B cell (primary cell): ENCODE results near the gene TSTD1. TPM values are rescaled to one million over a fixed set of nuclear protein-coding genes. Genes with fewer than 3 reads are reported as not detected.
"Not testable (repeated sequence)": the region's sequence is repeated elsewhere in the genome, so short reads cannot be mapped to it uniquely, and the experiment has no call there.

Experiments used
- ATAC-seq: fragments of 200-7000 bp; cut with Tn5 transposase; one replicate; pipeline ENCODE4 v1.10.0; 2021; ENCODE audit warnings: low read depth, mild to moderate bottlenecking, moderate number of reproducible peaks, moderate library complexity
- CTCF ChIA-PET: fragments of 350-600 bp; sonication (Branson Sonifier 250); formaldehyde crosslinking; loops from one replicate; lab custom pipeline; 2021; ENCODE audit warnings: antibody characterized with exemption, inconsistent platforms; lab: Charles Lee
- POLR2A ChIA-PET: fragments of 350-600 bp; sonication (Branson Sonifier 250); formaldehyde crosslinking; loops from one replicate; lab custom pipeline; 2021; ENCODE audit warnings: antibody characterized with exemption; lab: Charles Lee
- DNase-seq: peaks from one replicate; pipeline ENCODE4 v3.0.0; 2013
- H2AFZ ChIP-seq: 2 replicates; pipeline ENCODE4 v1.6.1; 2012; ENCODE audit warnings: mild to moderate bottlenecking, low read depth, low read length; ENCODE audit not compliant: insufficient read depth, poor library complexity, severe bottlenecking
- H3K27ac ChIP-seq, 2 donors: 1 replicate in 1 of 2; 2 replicates in 1 of 2; pipeline ENCODE4 v1.5.1; 2012 to 2013; ENCODE audit warnings: low read length in 2 of 2, mild to moderate bottlenecking in 2 of 2, moderate library complexity in 1 of 2
- H3K27me3 ChIP-seq, 4 experiments: fragments of 200-600 bp in 1 of 4; sonication (generic) in 1 of 4; replicated peaks in 1 of 4; 1 replicate in 2 of 4; 2 replicates in 2 of 4; pipeline versions ENCODE4 v1.6.1 to v1.7.0; 2013 to 2016; ENCODE audit warnings: low read length in 3 of 4, mild to moderate bottlenecking in 2 of 4, mixed read lengths in 1 of 4, moderate library complexity in 1 of 4; ENCODE audit not compliant: insufficient read depth in 4 of 4, control insufficient read depth in 3 of 4; ENCODE audit errors: control extremely low read depth in 1 of 4
- H3K36me3 ChIP-seq, 2 experiments: replicated peaks in 1 of 2; 1 replicate in 1 of 2; 2 replicates in 1 of 2; pipeline versions ENCODE4 v1.6.1 to v1.7.1; 2013; ENCODE audit warnings: low read length in 1 of 2; ENCODE audit not compliant: insufficient read depth in 2 of 2, control insufficient read depth in 1 of 2; ENCODE audit errors: control extremely low read depth in 1 of 2, extremely low read depth in 1 of 2
- H3K4me1 ChIP-seq, 2 donors: fragments of 200-600 bp in 1 of 2; sonication (generic) in 1 of 2; 1 replicate in 1 of 2; 2 replicates in 1 of 2; pipeline versions ENCODE4 v1.5.1 to v1.6.1; 2013 to 2017; ENCODE audit warnings: low read length in 2 of 2; ENCODE audit not compliant: control insufficient read depth in 2 of 2, insufficient read depth in 2 of 2
- H3K4me2 ChIP-seq: replicated peaks from 2 replicates; pipeline ENCODE3; 2012; ENCODE audit warnings: mild to moderate bottlenecking, low read depth, low read length; ENCODE audit not compliant: poor library complexity, severe bottlenecking
- H3K4me3 ChIP-seq, 5 experiments: fragments of 200-600 bp in 1 of 5; sonication (generic) in 1 of 5; 1 replicate in 3 of 5; 2 replicates in 2 of 5; pipeline versions ENCODE4 v1.5.1 to v1.7.0; 2011 to 2016; ENCODE audit warnings: low read length in 4 of 5, mild to moderate bottlenecking in 4 of 5, low read depth in 2 of 5, control low read depth in 1 of 5, moderate library complexity in 1 of 5; ENCODE audit not compliant: insufficient read depth in 1 of 5; ENCODE audit errors: control extremely low read depth in 1 of 5, extremely low read depth in 1 of 5
- H3K79me2 ChIP-seq: fragments of 200-600 bp; sonication (generic); one replicate; pipeline ENCODE4 v1.6.0; 2016; ENCODE audit warnings: low read length; ENCODE audit not compliant: control insufficient read depth, insufficient read depth
- H3K9ac ChIP-seq: fragments of 200-600 bp; sonication (generic); 2 replicates; pipeline ENCODE4 v1.6.1; 2017; ENCODE audit warnings: mild to moderate bottlenecking, low read length, moderate library complexity
- H3K9me3 ChIP-seq, 3 donors: one replicate each; pipeline versions ENCODE4 v1.6.1 to v1.7.1; 2013; ENCODE audit warnings: low read length in 2 of 3; ENCODE audit not compliant: control insufficient read depth in 2 of 3, insufficient read depth in 1 of 3; ENCODE audit errors: control extremely low read depth in 1 of 3
- H4K20me1 ChIP-seq: 2 replicates; pipeline ENCODE4 v1.6.0; 2012; ENCODE audit warnings: mild to moderate bottlenecking, low read length; ENCODE audit not compliant: insufficient read depth, control insufficient read depth, poor library complexity, severe bottlenecking
- H3K27ac Mint-ChIP-seq: one replicate; pipeline ENCODE4 v1.8.0; 2021; ENCODE audit warnings: mixed read lengths
- H3K27me3 Mint-ChIP-seq: one replicate; pipeline ENCODE4 v1.8.0; 2021; ENCODE audit warnings: mixed read lengths
- H3K4me1 Mint-ChIP-seq: one replicate; pipeline ENCODE4 v1.8.0; 2021; ENCODE audit warnings: mixed read lengths
- H3K4me3 Mint-ChIP-seq: one replicate; pipeline ENCODE4 v1.8.0; 2021; ENCODE audit warnings: mixed read lengths
- H3K9me3 Mint-ChIP-seq: one replicate; pipeline ENCODE4 v1.8.0; 2022; ENCODE audit warnings: mixed read lengths; ENCODE audit not compliant: insufficient read depth
- CTCF ChIP-seq: fragments of 200-600 bp; IDR thresholded peaks from one replicate; pipeline ENCODE4 v1.8.0; 2022; ENCODE audit warnings: antibody characterized with exemption, mild to moderate bottlenecking
- EZH2 ChIP-seq: IDR thresholded peaks from 2 replicates; pipeline ENCODE4 v1.6.1; 2012; ENCODE audit warnings: borderline replicate concordance, low read depth, mild to moderate bottlenecking, moderate library complexity, low read length; ENCODE audit not compliant: insufficient read depth, poor library complexity, severe bottlenecking
- WGBS: methylation state at CpG from one replicate; pipeline ENCODE4 v1.1.5; 2013; ENCODE audit warnings: missing lambda C conversion rate; ENCODE audit not compliant: insufficient coverage; 5-methylcytosine and 5-hydroxymethylcytosine counted together
- intact Hi-C: fragments of 100-400 bp; cut with micrococcal nuclease; formaldehyde crosslinking; loops from one replicate; pipeline ENCODE4 v1.10.0; 2022
- polyA plus RNA-seq: library from polyadenylated mRNA; depleted of rRNA; stranded (reverse); fragments of >200 nt; gene quantifications from 2 replicates; pipeline ENCODE4 v1.2.3, GENCODE V29; 2012
- total RNA-seq, 2 donors: library from RNA; stranded (reverse); fragments of 120-200 nt in 1 of 2; gene quantifications; 1 replicate in 1 of 2; 2 replicates in 1 of 2; pipeline versions ENCODE4 v1.2.3 to v1.2.4, GENCODE V29; 2013 to 2022

Gene TSTD1
- total and polyA plus RNA-seq, 2 donors (not counting 1 experiment from before 2014, with no cell fraction given), result 85.6 to 242 TPM

GRCh38 chr1:161032409-161032808 is 6.4 kb downstream of the TSTD1 start:
- H2AFZ ChIP-seq, result no peak overlapping the region
- WGBS, result 91% methylated on average over 1 of the region's 1 CpG
- H3K4me3 Mint-ChIP-seq, result no peak overlapping the region
- H3K4me2 ChIP-seq, result no peak overlapping the region
- intact Hi-C loops, result no loop called here
- peaks cover 18 to 27% of the 10 kb centered on the region in 2 donors for H3K4me1 ChIP-seq
- peaks cover 52% of the 10 kb centered on the region for H3K79me2 ChIP-seq
- no peaks in the 10 kb centered on the region for H3K9me3 Mint-ChIP-seq
- no peak overlapping the region for H3K9ac ChIP-seq
- no peaks in the 10 kb centered on the region for H3K27me3 Mint-ChIP-seq
- no peaks in the 10 kb centered on the region for H3K36me3 ChIP-seq
- no peak overlapping the region for H3K27ac ChIP-seq
- no peak for TF ChIP-seq EZH2
- TF ChIP-seq CTCF, result no peak
- no peak overlapping the region for H3K4me3 ChIP-seq
- H3K4me1 Mint-ChIP-seq, result peaks cover 12% of the 10 kb centered on the region
- DNase-seq, result no peak
- H3K27ac Mint-ChIP-seq, result no peak overlapping the region
- ChIA-PET POLR2A (interaction anchor here (0.9 kb wide), 1 partner anchor 11 kb away, joined by 3 read pairs; the partner anchor contains the start of gene F11R), CTCF (interaction anchor here (0.6 to 2.3 kb wide), 4 partner anchors 10 to 88 kb away, joined by 3 to 7 read pairs (median 4); partner anchors contain the start of gene F11R)
- H3K9me3 ChIP-seq, result peaks cover 0 to 5% (median 0%) of the 10 kb centered on the region in 3 donors
- H4K20me1 ChIP-seq, result no peaks in the 10 kb centered on the region
- H3K27me3 ChIP-seq, result no peaks in the 10 kb centered on the region
- no peak for ATAC-seq

GRCh38 chr1:161031874-161032273 is 6.9 kb downstream of the TSTD1 start:
- DNase-seq, result no peak
- Histone ChIP-seq H3K4me1 (peaks cover 14 to 21% of the 10 kb centered on the region in 2 donors), H3K4me3 (no peak overlapping the region), H3K27ac (no peak overlapping the region), H2AFZ (no peak overlapping the region), H4K20me1 (no peaks in the 10 kb centered on the region), H3K27me3 (no peaks in the 10 kb centered on the region), H3K9ac (no peak overlapping the region), H3K36me3 (peaks cover 0 to 1% of the 10 kb centered on the region in 2 experiments), H3K79me2 (peaks cover 52% of the 10 kb centered on the region), H3K4me2 (no peak overlapping the region), H3K9me3 (peaks cover 0 to 7% (median 0%) of the 10 kb centered on the region in 3 donors)
- H3K9me3 Mint-ChIP-seq, result peaks cover 4% of the 10 kb centered on the region
- H3K4me1 Mint-ChIP-seq, result peaks cover 10% of the 10 kb centered on the region
- no peaks in the 10 kb centered on the region for H3K27me3 Mint-ChIP-seq
- no peak overlapping the region for H3K4me3 Mint-ChIP-seq
- 80% methylated on average over 1 of the region's 2 CpGs for WGBS
- ChIA-PET POLR2A (interaction anchor here (0.9 kb wide), 1 partner anchor 11 kb away, joined by 3 read pairs; the partner anchor contains the start of gene F11R), CTCF (interaction anchor here (0.6 to 2.3 kb wide), 5 partner anchors 10 to 88 kb away, joined by 3 to 7 read pairs (median 4); partner anchors contain the start of gene F11R)
- TF ChIP-seq EZH2, result no peak
- no peak for TF ChIP-seq CTCF
- no peak for ATAC-seq
- intact Hi-C loops, result no loop called here
- no peak overlapping the region for H3K27ac Mint-ChIP-seq

- CTCF ChIA-PET, H3K9me3 ChIP-seq, H3K4me2 ChIP-seq, POLR2A ChIA-PET, H3K9ac ChIP-seq, H3K27ac Mint-ChIP-seq, ATAC-seq, H3K27ac ChIP-seq, H3K4me1 ChIP-seq, intact Hi-C loops, H2AFZ ChIP-seq, H3K9me3 Mint-ChIP-seq, H3K27me3 ChIP-seq, H4K20me1 ChIP-seq, H3K36me3 ChIP-seq, H3K4me3 Mint-ChIP-seq, H3K4me1 Mint-ChIP-seq, H3K27me3 Mint-ChIP-seq, H3K4me3 ChIP-seq, DNase-seq: not testable (repeated sequence)
- H3K79me2 ChIP-seq, result peaks cover 40% of the 10 kb centered on the region
- WGBS, result 97% methylated on average over 32 of the region's 32 CpGs
Measured at GRCh38 chr1:161029466-161029865, 9.3 kb downstream of the TSTD1 start.
